GM18517 (cell line): ENCODE data around the gene WDFY2.
"Not testable (repeated sequence)": the region's sequence is repeated elsewhere in the genome, so short reads cannot be mapped to it uniquely, and the experiment has no call there.

Experiments
- ATAC-seq: cut with Tn5 transposase; IDR thresholded peaks from one replicate; pipeline ENCODE4 v1.9.1; 2021; ENCODE audit warnings: mild to moderate bottlenecking, moderate library complexity; ENCODE audit not compliant: unreplicated experiment

The WDFY2 gene, protein sequence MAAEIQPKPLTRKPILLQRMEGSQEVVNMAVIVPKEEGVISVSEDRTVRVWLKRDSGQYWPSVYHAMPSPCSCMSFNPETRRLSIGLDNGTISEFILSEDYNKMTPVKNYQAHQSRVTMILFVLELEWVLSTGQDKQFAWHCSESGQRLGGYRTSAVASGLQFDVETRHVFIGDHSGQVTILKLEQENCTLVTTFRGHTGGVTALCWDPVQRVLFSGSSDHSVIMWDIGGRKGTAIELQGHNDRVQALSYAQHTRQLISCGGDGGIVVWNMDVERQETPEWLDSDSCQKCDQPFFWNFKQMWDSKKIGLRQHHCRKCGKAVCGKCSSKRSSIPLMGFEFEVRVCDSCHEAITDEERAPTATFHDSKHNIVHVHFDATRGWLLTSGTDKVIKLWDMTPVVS

DNA sequence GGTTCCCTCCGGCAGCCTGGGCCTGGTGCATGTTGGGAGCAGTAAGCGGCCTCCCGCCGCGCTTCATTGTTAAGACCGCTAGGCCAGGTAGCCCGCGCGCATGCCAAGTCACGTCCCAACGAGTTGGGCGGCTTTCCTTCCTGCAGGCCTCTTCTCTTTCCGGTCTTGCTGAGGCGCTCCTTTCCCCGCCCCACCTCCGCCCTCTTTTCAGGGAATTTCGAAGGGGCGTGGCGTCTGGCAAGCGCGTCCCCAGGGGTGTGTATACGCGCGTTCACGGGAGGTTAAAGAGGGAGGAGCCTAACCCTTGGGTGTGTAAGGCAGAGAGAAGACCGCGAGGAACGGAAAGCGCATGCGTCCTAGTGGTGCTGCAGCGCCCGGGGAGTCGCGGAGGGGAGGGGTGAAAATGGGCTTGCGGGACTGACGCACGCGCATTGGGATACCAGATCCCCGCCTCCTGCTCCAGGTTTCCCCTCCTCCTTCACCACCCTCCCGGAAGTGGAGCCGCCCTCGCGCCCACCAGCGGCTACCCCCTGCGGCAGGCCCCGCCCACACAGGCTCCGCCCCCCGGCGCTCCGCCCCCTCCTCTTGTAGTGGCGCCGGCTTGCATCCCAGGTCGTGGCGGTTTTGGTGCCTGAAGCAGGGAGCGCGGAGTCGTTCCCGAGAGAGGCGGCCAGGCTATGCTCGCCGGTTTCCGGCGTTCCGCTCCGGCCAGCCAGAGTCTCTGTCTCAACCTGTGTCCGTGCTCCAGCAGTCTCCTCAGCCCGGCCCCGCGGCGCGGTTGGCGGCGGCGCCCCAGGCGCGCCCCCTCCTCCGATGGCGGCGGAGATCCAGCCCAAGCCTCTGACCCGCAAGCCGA, at the start of gene WDFY2:
Gene WDFY2, plus strand, starts transcription at position 588 of the 856 bp plus-strand sequence. Its CDS starts 226 bp downstream, at position 814.
- peak; percentile 77 for ATAC-seq

DNA sequence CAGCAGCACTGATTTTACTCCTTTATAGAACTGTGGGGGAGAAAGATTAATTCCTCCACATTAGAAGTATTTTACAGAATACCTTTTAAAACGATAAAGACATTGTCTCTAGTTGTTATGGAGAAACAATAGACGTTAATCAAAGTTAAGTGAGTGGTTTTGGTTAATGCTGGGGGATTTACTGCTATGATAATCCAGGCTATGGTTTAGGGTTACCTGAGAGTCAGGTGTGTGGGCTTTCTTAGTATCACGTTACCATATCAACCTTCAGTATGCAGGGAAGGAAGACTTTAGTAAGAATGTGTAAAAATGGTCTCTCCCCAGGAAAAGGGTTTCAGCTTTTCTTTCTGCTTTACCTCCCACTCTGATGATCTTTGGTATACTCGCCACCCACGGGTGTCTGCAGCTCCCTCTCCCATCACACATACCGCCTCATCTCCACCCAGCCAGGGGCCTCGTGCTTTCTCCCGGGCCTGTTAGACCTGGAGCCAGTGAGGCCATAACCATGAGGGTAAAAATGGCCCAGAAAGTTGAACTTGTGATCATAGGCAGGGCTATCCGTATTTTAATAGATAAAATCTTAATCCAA, 45.6 kb upstream of the WDFY2 start:
- ATAC-seq: no peak

DNA sequence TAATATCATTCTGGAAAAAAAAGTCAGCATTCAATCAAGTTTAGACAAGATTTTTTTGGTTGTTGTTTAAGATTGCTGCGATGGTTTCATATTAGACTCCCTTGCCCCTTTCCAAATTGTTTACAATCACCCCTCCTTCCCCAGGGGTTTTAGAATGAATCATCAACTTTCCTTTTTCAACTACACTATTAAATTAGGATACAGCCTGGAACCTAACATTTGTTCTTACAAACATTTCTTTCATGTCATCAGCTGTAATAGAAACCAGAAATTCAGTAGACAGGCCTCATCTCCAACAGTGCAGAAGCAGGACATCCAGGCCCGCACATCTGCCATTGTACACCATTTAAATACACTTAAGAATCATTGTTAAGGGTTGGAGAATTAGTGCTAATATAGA, 44.4 kb upstream of the WDFY2 start:
- no peak for ATAC-seq

DNA sequence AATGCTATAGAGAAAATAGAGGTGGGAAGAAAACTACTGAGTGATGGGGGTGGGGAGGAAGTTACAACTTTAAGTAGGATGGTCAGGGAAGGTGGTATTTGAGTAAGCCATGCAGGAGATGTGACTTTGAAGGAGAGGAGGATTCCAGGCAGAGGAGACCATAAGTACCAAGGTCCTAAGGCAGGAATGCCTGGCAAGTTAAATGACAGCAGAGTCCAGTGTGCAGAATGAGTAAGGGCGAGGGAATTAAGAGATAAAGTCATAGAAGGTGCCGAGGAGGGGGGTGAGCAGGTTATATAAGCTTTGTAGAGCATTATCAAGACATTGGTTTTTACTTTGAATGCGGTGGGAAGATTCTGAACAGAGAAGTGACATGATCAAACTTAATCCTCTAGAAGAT, 43.2 kb upstream of the WDFY2 start:
- ATAC-seq: no peak

DNA sequence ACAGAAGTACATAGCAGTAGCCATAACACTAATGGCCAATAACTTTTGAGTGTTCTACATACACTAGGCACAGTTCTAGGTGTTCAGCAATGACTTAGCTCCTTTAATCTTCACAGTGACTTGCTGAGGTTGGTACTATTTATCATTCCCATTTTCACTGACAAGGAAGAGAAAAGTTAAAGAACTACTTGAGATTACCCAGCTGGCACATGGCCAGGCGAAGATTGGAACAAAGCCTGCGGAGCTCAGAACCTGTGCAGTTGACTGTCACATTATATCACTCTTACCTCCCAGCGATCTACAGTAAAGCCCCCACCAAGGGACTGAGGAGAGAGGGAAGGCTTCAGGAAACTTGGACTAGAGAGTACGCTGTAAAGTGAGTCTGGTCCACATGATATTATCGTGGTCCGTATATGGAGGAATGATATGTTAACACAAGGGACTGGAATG, 42.4 kb upstream of the WDFY2 start:
- no peak for ATAC-seq

DNA sequence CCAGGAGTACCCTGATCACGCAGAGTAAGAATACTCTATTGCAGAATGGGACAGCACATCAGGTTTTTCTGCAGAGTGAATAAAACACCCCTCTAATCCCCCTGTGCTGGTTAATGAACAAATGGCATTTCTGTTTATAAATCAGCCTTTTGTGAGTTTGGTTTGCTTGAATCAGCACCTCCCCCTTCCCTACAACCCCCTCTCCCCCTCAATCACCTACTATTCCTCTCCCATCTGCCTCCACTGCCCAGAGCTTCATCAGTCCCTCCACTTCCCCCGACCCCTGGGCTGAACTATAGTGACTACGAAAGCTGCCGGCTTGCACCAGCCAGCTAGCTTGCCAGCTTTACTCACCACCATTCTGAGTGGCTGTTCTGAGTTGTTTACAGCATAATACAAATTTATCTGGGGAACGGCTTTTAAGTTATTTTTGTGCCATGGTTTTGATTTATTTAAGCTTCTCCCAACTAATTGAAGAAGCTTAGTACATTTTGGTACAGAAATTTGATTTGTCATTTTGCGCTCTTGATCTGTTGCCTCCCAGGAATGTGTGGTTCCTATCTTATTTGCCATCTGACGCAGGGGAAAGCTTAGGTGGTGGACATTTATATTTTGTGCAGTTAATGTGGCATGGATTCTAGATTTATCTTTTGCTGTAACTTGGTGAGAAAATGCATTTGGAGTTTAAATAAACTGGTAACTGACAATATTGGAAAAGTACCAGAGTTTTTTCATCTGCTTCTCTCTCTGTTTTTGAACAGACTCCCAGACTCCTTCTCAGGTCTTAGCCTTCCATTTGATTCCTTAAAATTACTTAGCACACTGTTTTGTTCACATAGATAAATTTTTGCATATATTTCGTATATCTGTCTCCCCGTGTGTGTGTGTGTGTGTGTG, 41.7 kb upstream of the WDFY2 start:
- ATAC-seq: no peak

DNA sequence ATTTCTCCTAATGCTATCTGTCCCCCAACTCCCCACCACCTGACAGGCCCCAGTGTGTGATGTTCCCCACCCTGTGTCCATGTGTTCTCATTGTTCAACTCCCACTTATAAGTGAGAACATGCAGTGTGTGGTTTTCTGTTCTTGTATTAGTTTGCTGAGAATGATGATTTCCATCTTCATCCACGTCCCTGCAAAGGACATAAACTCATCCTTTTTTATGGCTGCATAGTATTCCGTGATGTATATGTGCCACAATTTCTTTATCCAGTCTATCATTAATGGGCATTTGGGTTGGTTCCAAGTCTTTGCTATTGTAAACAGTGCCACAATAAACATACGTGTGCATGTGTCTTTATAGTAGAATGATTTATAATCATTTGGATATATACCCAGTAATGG, 38.8 kb upstream of the WDFY2 start:
- not testable (repeated sequence) for ATAC-seq

DNA sequence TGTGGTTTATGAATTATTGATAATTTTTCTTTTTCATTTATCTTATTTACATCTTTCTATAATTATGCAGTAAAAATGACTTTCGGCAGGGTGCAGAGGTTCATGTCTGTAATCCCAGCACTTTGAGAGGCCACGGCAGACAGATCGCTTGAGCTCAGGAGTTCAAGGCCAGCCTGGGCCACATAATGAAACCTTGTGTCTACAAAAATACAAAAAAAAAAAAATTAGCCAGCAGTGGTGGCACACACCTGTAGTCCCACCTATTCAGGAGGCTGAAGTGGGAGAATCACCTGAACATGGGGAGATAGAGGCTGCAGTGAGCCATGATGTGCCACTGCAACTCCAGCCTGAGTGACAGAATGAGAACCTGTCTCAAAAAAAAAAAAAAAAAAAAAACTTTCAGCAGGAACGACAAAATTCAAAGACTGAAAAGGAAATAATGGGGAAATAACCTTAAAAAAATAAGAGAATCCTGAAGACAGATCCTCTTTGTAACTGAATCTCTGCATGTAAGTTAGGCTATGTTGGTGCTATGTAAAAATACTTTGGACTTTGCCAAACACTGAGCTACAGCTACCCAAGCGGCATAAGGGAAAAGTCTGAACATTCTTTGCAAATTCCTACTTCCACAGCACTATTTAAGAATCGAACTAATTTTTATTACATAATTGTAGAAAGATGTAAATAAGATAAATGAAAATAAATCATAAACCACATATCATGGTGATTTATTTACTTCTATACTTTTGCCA, 36.7 kb upstream of the WDFY2 start:
- no peak for ATAC-seq

DNA sequence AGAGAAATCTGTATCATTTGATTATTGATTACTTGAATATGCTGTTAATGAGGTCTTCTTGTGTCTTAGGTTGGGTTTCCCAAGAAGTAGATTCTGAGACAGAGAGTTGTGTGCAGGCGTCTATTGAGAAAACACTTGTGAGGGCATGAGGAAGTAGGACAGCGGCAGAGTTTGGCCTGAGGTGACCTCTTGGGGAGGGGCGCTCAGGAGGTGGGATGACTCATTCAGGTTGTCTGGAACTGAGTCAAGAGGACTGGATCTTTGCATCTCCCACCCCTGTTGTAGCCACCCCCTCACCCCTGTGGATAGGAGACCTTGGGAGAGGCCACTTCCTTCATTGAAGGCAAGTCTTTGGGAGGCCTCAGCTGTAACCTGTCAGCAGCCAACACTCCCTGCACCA, 35.2 kb upstream of the WDFY2 start:
- ATAC-seq: no peak

DNA sequence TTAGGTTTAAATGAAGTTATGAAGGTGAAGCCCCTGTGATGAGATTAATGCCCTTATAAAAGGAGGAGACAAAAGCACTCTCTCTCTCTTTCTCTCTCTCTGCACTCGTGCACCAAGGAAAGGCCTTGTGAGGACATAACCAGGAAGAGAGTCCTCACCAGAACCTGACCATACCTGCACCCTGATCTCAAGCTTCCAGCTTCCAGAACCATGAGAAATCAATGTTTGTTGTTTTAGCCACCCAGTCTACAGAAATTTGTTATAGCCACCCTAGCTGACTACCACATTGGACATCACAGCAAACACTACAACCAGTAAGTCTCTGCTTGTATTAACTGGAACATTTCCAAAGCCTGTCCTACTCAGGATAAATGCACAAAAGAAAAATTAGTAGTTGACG, 34.7 kb upstream of the WDFY2 start:
- ATAC-seq: no peak

DNA sequence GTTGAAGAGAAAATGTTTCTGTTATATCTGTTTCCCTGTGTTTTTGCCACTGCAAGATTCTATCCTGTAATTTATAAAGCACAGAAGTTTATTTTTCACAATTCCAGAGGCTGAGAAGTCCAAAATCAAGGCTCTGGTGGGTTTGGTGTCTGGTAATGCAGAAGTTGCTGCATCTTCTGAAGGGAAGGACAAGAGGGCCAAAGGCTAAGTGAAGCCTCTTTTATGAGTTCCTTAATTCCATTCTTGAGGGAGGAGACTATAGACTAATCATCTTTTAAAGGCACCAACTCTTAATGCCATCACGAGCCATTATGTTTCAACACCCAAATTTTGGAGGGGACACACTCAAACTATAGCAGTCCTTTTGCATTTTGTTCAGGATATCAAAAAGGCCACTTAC, 34.1 kb upstream of the WDFY2 start:
- no peak for ATAC-seq

DNA sequence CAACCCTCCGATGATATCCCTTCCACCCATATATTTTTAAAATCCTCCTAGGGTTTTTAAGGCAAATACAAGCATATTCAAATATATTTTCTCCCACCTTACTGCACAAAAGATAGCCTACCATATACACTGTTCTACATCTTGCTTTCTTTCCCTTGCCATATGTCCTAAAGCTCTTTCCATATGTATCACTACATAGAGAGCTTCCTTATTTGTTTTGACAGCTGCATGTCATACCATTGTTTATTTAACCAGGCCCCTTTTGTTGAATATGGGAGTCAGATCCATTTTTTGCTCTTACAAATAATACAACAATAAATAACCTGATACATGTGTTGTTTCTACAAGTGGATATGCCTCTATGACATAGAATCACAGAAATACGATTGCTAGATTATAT, 32.8 kb upstream of the WDFY2 start:
- ATAC-seq: no peak

DNA sequence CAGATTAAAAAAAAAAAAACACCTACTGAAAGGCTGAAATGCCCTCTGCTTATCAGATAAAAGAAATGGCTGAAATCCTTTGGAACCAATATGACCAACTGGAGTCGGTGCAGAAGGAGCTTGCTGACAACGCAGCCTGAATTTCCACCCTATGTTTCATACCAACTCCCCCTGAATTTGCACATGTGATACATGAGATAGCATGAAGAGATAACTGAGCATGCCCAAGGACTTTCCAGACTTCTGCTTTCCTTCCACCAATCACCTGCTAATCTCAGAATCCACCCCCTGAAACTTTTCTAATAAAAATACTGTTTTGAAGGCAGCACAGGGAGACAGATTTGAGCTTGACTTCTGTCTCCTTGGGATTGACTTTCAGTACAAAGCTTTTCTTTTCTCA, 32.2 kb upstream of the WDFY2 start:
- ATAC-seq: no peak

DNA sequence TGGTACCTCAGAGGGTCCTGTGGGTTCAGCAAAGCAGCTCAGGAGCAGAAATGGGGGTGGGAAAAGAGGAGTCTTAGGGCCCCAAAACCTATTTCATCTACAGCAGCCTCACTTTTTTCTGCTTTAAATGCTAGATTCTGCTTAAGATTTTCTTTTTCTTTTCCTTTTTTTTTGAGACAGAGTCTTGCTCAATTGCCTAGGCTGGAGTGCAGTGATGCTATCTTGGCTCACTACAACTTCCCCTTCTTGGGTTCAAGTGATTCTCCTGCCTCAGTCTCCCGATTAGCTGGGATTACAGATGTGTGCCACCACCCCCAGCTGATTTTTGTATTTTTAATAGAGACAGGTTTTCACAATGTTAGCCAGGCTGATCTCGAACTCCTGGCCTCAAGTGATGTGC, 30.7 kb upstream of the WDFY2 start:
- ATAC-seq: no peak

DNA sequence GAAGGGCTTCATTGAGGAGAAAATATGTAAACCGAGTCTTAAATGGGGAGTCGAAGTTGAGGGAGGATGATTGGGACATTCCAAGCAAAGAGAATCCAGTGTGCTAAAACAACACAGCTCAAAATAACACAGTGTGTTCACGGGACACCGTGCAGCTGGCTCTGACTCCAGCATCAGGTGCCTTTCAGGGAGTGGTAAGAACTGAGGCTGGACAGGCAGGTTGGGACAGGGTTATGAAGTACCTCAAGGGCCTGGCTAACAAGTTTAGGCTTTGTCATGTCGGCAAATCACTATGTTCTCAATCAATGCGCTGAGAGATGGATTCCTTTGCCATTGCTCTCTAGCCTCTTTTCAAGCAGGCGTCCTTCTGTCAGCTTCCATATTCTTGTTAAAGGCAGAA, 27.5 kb upstream of the WDFY2 start:
- no peak for ATAC-seq

DNA sequence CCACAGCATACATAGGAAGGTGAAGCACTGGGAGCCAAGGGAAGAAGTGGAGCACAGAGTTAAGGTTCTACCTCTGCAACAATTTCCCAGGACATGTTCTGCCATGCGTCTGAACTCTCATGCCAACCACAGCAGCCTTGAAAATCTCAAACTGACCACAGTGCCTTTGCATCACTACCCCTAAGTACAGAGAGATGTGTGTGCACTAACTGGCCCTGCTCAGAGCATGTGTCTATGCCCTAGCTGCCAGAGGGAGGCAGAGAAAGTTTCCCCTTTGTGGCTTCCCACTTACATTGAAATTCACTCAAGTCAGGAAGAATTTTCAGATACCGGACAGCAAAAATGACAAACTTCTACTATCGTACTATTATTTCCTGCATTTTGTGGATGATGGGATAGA, 26.8 kb upstream of the WDFY2 start:
- ATAC-seq: no peak

DNA sequence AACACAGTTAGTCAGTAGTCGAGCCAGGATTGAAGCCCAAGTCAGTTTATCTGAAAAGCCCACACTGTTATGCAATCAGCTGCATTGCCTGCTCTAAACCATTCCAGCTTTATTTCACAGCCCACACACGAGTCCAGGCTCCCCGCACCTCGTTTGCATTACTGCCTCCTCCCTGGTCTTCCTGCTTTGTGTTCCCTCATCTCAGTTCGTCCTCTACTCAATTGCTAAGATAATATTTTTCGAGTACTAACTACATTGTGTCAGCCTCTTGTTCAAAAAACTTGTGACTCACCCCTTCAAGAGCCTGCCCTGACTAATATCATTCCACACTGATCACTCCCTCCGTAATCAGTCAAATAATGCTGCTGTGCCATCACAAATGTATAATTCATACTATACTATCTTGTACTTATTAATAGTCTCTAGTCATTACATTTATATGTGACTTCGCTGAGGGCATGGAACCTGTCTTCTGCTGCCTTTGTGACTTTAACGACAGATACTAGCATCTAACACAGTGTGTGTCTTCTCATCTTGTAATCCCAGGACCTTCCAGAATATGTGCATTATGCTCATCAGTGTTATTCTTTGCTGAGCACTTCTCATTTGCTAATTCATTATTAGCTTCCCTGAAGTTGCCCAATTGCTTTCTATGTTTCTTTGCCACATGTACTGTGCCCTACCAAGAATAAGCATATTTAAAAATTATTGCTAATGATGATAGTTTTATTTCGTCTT, 26.2 kb upstream of the WDFY2 start:
- ATAC-seq: no peak

DNA sequence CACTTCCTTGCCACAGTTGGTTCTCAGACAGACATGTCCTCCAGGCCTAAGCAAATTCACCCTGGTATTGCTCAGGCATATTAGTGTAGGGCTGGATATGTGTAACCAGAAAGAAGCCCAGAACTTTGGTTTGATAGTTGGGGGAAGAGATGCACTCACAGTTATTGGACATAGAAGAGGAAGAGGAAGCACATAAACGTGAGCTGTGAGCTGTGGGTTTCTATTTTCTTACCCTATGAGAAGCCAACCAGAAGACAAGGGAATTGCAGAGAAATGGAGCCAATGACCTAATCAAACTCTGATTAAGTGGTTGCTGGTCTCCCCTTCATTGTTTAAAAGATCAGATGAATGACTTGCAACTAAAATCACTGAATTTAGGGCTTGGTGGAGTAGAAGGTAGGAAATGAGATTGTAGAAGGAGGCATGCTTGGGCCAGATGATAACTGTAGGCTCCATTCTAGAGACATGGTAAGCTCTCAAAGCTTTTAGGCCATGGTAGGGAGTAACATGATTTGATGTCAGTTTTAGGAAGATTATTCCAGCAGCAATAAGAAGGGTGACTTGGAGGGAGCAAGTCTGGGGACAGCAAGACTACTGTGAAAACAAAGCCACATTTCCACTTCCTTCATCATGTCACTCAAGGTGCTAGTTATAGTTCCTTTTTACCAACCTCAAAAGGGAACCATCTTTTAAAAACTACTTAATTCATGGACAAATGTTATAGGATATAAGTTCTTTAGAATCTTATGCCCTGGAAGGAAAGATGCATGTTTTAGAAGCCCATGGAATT, 24.1 kb upstream of the WDFY2 start:
- ATAC-seq: no peak
